ENCODE results near the gene GCLM.

The GCLM gene

GRCh38 chr1:93847811-93848288, 61.4 kb downstream of the GCLM start:
- H3K4me3 ChIP-seq (replicated peaks; ENCODE audit: low read depth, low read length) = peak overlapping the region; percentile 60
- peak; percentile 46 for DNase-seq (ENCODE audit: extremely low read depth, low read depth)
- TF ChIP-seq CTCF (IDR thresholded peaks at IDR 0.05; ENCODE audit: low read depth, low read length, missing control alignments) = no peak

GRCh38 chr1:93846992-93847810, 62.0 kb downstream of the GCLM start:
- TF ChIP-seq CTCF (IDR thresholded peaks at IDR 0.05; ENCODE audit: low read depth, low read length, missing control alignments) = no peak
- peak overlapping the region; percentile 60 for H3K4me3 ChIP-seq (replicated peaks; ENCODE audit: low read depth, low read length)
- peak; percentile 72 for DNase-seq (ENCODE audit: extremely low read depth, low read depth)

- peak; percentile 49 for DNase-seq (ENCODE audit: extremely low read depth, low read depth)
- H3K4me3 ChIP-seq (replicated peaks; ENCODE audit: low read depth, low read length) = peak overlapping the region; percentile 60
- no peak for TF ChIP-seq CTCF (IDR thresholded peaks at IDR 0.05; ENCODE audit: low read depth, low read length, missing control alignments)
These were observed 62.8 kb downstream of the GCLM start for GRCh38 chr1:93846206-93846991.

GRCh38 chr1:93845538-93846205, 63.6 kb downstream of the GCLM start:
- peak; percentile 43 for DNase-seq (ENCODE audit: extremely low read depth, low read depth)
- no peak for TF ChIP-seq CTCF (IDR thresholded peaks at IDR 0.05; ENCODE audit: low read depth, low read length, missing control alignments)
- peak overlapping the region; percentile 60 for H3K4me3 ChIP-seq (replicated peaks; ENCODE audit: low read depth, low read length)

GRCh38 chr1:93844262-93845045, 64.8 kb downstream of the GCLM start:
- peak; percentile 72 for DNase-seq (ENCODE audit: extremely low read depth, low read depth)
- peak; percentile 82 for TF ChIP-seq CTCF (IDR thresholded peaks at IDR 0.05; ENCODE audit: low read depth, low read length, missing control alignments)
- no peak overlapping the region for H3K4me3 ChIP-seq (replicated peaks; ENCODE audit: low read depth, low read length)

Measured in HFF-Myc (cell line).